GM12878 (cell line): ENCODE data around the gene LRRC75B. TPM values are rescaled to one million over a fixed set of nuclear protein-coding genes. Genes with fewer than 3 reads are reported as not detected.

Experiments used
- ATAC-seq: fragments of 200-7000 bp; cut with Tn5 transposase; 3 replicates; pipeline ENCODE4 v1.9.1; 2020; ENCODE audit warnings: mild to moderate bottlenecking, moderate library complexity
- BruUV-seq: library from RNA; stranded (reverse); fragments of 400-500 nt; replicated peaks from 2 replicates; lab custom pipeline; 2021; lab: Mats Ljungman, UMichigan
- CTCF ChIA-PET: fragments of 300-600 bp; sonication (Branson Sonifier 250); formaldehyde crosslinking; extraction: SDS; loops from one replicate; lab custom pipeline; 2021; ENCODE audit warnings: inconsistent platforms; lab: Yijun Ruan, JAX
- POLR2A ChIA-PET: fragments of 350-600 bp; formaldehyde crosslinking; extraction: SDS; loops from one replicate; lab custom pipeline; 2021; ENCODE audit warnings: inconsistent platforms; lab: Charles Lee
- RAD21 ChIA-PET: fragments of 300-600 bp; sonication (Branson Sonifier 250); formaldehyde crosslinking; loops from one replicate; lab custom pipeline; 2023; ENCODE audit warnings: antibody characterized with exemption; ENCODE audit not compliant: unreplicated experiment; lab: Charles Lee
- SMC1A ChIA-PET: fragments of 300-600 bp; sonication (Branson Sonifier 250); formaldehyde crosslinking; loops from one replicate; lab custom pipeline; 2023; ENCODE audit not compliant: unreplicated experiment, uncharacterized antibody; lab: Charles Lee
- DNase-seq: peaks from one replicate; pipeline ENCODE4 v3.0.0-alpha.2; 2011; ENCODE audit warnings: low read depth, low spot score
- FAIRE-seq: peaks from 3 replicates; lab custom pipeline; 2011; peaks lifted over from hg19 to GRCh38; lab: Jason Lieb, UNC
- H2AFZ ChIP-seq: 2 replicates; pipeline ENCODE4 v1.6.0; 2011; ENCODE audit warnings: low read depth, low read length, control low read depth; ENCODE audit not compliant: control insufficient read depth
- H3K27ac ChIP-seq: 2 replicates; pipeline ENCODE4 v1.5.1; 2011; ENCODE audit warnings: control low read depth; ENCODE audit not compliant: control insufficient read depth, insufficient read depth
- H3K27me3 ChIP-seq, 2 experiments: replicated peaks in 1 of 2; 2 replicates each; pipeline versions ENCODE4 v1.6.0 to v1.6.1; 2011; ENCODE audit warnings: low read length in 1 of 2; ENCODE audit not compliant: control insufficient read depth in 2 of 2, insufficient read depth in 2 of 2
- H3K36me3 ChIP-seq, 2 experiments: 2 replicates each; pipeline ENCODE4 v1.5.1; 2011; ENCODE audit warnings: low read length in 1 of 2; ENCODE audit not compliant: control insufficient read depth in 2 of 2, insufficient read depth in 2 of 2
- H3K4me1 ChIP-seq: 2 replicates; pipeline ENCODE4 v1.6.1; 2011; ENCODE audit warnings: mild to moderate bottlenecking, low read length, moderate library complexity, mixed read lengths; ENCODE audit not compliant: control insufficient read depth, insufficient read depth
- H3K4me2 ChIP-seq: 2 replicates; pipeline ENCODE4 v1.6.0; 2011; ENCODE audit warnings: control low read depth; ENCODE audit not compliant: control insufficient read depth, insufficient read depth
- H3K4me3 ChIP-seq: fragments of 200-600 bp; sonication (generic); 2 replicates; pipeline ENCODE4 v1.5.1; 2016
- H3K79me2 ChIP-seq: 2 replicates; pipeline ENCODE4 v1.6.0; 2011; ENCODE audit warnings: low read length; ENCODE audit not compliant: control insufficient read depth, insufficient read depth
- H3K9ac ChIP-seq: 2 replicates; pipeline ENCODE4 v1.8.0; 2011; ENCODE audit warnings: low read length, control low read depth, mixed read lengths; ENCODE audit not compliant: control insufficient read depth, insufficient read depth
- H3K9me3 ChIP-seq: replicated peaks from 3 replicates; pipeline ENCODE4 v1.5.1; 2011; ENCODE audit warnings: mild to moderate bottlenecking, low read length; ENCODE audit not compliant: control insufficient read depth, insufficient read depth
- H4K20me1 ChIP-seq: 2 replicates; pipeline ENCODE4 v1.6.0; 2011; ENCODE audit not compliant: control insufficient read depth, insufficient read depth
- CUX1 ChIP-seq: IDR thresholded peaks from 2 replicates; pipeline ENCODE4 v1.6.1; 2012; ENCODE audit warnings: improper control_type of control experiment, low read depth, low read length; ENCODE audit not compliant: insufficient replicate concordance
- ETV6 ChIP-seq, 2 experiments: fragments of 450-650 bp in 1 of 2; IDR thresholded peaks in 1 of 2; conservative IDR thresholded peaks in 1 of 2; 2 replicates each; pipeline ENCODE4 v1.6.1; 2014; ENCODE audit warnings: antibody characterized with exemption in 1 of 2, borderline replicate concordance in 1 of 2, low read depth in 1 of 2, mild to moderate bottlenecking in 1 of 2, moderate library complexity in 1 of 2
- FOS ChIP-seq: IDR thresholded peaks from 3 replicates; pipeline ENCODE4 v1.6.1; 2011; ENCODE audit warnings: borderline replicate concordance; ENCODE audit not compliant: insufficient read length; ENCODE audit errors: extremely low read depth
- MEF2A ChIP-seq: IDR thresholded peaks from 2 replicates; pipeline ENCODE4 v1.6.1; 2011; ENCODE audit warnings: low read depth, mild to moderate bottlenecking, low read length, moderate library complexity; ENCODE audit not compliant: insufficient read depth
- MYC ChIP-seq: IDR thresholded peaks from 2 replicates; pipeline ENCODE4 v1.6.1; 2011; ENCODE audit warnings: mild to moderate bottlenecking, low read length, moderate library complexity, inconsistent platforms; ENCODE audit not compliant: insufficient read depth, insufficient replicate concordance, insufficient read length, severe bottlenecking
- NFYB ChIP-seq: IDR thresholded peaks from 2 replicates; pipeline ENCODE4 v1.6.1; 2011; ENCODE audit warnings: low read depth, mild to moderate bottlenecking, low read length, improper control_type of control experiment, moderate library complexity; ENCODE audit not compliant: insufficient read depth
- RAD51 ChIP-seq: fragments of 450-650 bp; IDR thresholded peaks from 2 replicates; pipeline ENCODE4 v1.6.1; 2016; ENCODE audit warnings: moderate library complexity, mild to moderate bottlenecking, inconsistent platforms
- SMAD5 ChIP-seq: IDR thresholded peaks from 2 replicates; pipeline ENCODE4 v1.6.1; 2016; ENCODE audit warnings: antibody characterized with exemption, low read depth
- TAF1 ChIP-seq: IDR thresholded peaks from 2 replicates; pipeline ENCODE4 v1.6.1; 2011; ENCODE audit warnings: mild to moderate bottlenecking, low read depth, low read length, borderline replicate concordance
- YBX1 ChIP-seq: fragments of 450-650 bp; IDR thresholded peaks from 2 replicates; pipeline ENCODE4 v1.6.1; 2016; ENCODE audit warnings: antibody characterized with exemption
- ZNF274 ChIP-seq: IDR thresholded peaks from one replicate; pipeline ENCODE4 v1.8.0; 2011; ENCODE audit not compliant: insufficient read length, insufficient read depth
- WGBS: methylation state at CpG from one replicate; pipeline ENCODE4 v1.1.6; 2016; ENCODE audit warnings: low lambda C conversion rate; ENCODE audit not compliant: insufficient replicate concordance, insufficient coverage; ENCODE audit errors: missing lambda C conversion rate; 5-methylcytosine and 5-hydroxymethylcytosine counted together
- in situ Hi-C: fragments of 300-500 bp; cut with MboI; formaldehyde crosslinking; loops from 9 replicates; pipeline ENCODE4 v1.14.3; 2018; ENCODE audit warnings: mixed read lengths
- intact Hi-C: fragments of 100-400 bp; cut with micrococcal nuclease; formaldehyde crosslinking; loops from one replicate; pipeline ENCODE4 v1.14.2; 2022; ENCODE audit not compliant: unreplicated experiment
- polyA plus RNA-seq, 11 experiments: library from polyadenylated mRNA; depleted of rRNA in 4 of 11; unstranded in 6 of 11; stranded (reverse) in 5 of 11; fragments of >200 nt; fragmentation: Nextera tagmentation in 4 of 11; fragmentation: Illumina TruSeq in 1 of 11; extraction: Ambion mirVana in 4 of 11; extraction: Trizol in 1 of 11; gene quantifications; 1 replicate in 1 of 11; 2 replicates in 10 of 11; pipeline versions ENCODE4 v1.2.1 to v1.2.3, GENCODE V29; 2011 to 2016; ENCODE audit warnings: inconsistent platforms in 2 of 11, missing spikeins in 2 of 11, low read depth in 1 of 11
- total RNA-seq, 4 experiments: library from RNA; depleted of rRNA in 3 of 4; stranded (reverse); fragments of >200 nt in 3 of 4; fragmentation: Illumina TruSeq in 1 of 4; extraction: Trizol in 1 of 4; gene quantifications; 2 replicates each; pipeline versions ENCODE4 v1.2.1 to v1.2.3, GENCODE V29; 2013 to 2021
- TF ChIP-seq, protein P1 (sequence below): fragments of 450-650 bp; formaldehyde crosslinking; IDR thresholded peaks from 2 replicates; pipeline ENCODE4 v1.4.0; 2020; ENCODE audit warnings: mild to moderate bottlenecking, moderate library complexity

LRRC75B gene
- total and polyA plus RNA-seq, 10 of the 15 experiments (the other 5 are each of a cell fraction or from before 2014, with no cell fraction given) = 0.09 to 0.98 (median 0.11) TPM; not detected in 3

DNA sequence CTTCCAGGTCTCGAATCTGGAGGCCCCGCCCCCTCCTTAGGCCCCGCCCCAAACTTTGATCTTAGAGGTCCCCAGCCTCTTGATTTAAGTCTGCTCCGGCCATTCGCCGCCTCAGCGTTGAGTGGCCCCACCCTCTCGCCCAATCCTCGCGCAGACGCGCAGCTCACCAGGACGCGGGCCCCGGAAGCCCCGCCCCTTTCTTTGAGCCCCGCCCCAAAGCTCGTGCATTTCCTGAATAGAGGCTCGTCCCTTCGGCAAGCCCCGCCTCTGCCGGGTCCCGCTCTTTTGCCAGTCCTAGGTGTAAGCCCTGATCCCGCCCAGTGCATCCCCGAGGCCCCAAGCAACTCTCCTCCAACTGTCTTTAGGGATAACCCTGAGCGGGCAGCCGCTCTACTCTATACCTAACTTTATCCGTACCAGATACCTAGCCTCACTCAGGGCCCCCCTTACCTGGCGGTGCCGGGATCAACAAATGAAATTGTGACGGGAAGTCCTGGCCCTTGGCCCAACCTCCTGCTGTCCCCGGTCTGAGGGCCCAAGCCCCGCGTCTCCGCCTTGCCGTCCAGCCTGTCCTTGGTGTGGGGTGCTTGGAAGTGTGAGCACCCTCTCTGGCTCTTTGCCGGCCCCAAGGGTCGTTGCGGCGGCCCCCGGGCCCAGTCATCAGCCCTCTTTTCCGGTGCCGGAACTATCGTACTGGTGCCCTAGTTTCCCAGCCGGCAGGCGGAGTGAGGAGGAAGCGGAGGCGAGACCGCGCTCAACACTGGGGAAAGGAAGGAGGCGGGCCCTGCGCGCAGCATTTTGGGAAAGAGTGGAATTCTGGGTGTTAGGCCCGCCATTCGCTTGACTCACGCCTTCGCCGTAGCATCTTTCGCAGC lies 37.5 kb downstream of the LRRC75B start, which contains the start of gene SNRPD3:
TSS of gene SNRPD3 (plus strand) at position 835 of the 875 bp plus-strand sequence. CDS start 1,676 bp downstream, outside the sequence.
- H4K20me1 ChIP-seq = no peaks in the 10 kb centered on the region; the same call in 1 of the 2 replicates
- ChIA-PET POLR2A (interaction anchor here (0.5 to 2.5 kb wide), 10 partner anchors 11 to 1972 kb away, joined by 3 to 42 read pairs (median 4); partner anchors contain the start of gene ADORA2A), CTCF (interaction anchor here (0.5 to 0.7 kb wide), 3 partner anchors 13 to 143 kb away, joined by 3 to 4 read pairs (median 3); no protein-coding TSS in a partner anchor), RAD21 (interaction anchor here (0.6 to 2.1 kb wide), 8 partner anchors 12 to 1411 kb away, joined by 3 to 7 read pairs (median 3); partner anchors contain the start of gene ADORA2A), SMC1A (interaction anchor here (1.1 to 1.9 kb wide), 2 partner anchors 9 to 46 kb away, joined by 4 to 7 read pairs; no protein-coding TSS in a partner anchor)
- H3K27ac ChIP-seq = peak within 1 kb of the TSS; percentile 99
- peaks cover 14% of the 10 kb centered on the region for H3K4me1 ChIP-seq
- DNase-seq (peak; percentile 92), FAIRE-seq (peak; percentile 83), ATAC-seq (peak; percentile 85)
- H3K36me3 ChIP-seq = peaks cover 6 to 8% of the 10 kb centered on the region in 2 experiments
- no TSS peak for BruUV-seq
- H3K4me2 ChIP-seq = peak within 1 kb of the TSS; percentile 94
- intact Hi-C loops (loop anchor here (1.0 kb wide), 1 partner anchor 121 kb away; no protein-coding TSS in a partner anchor), in situ Hi-C loops (no loop called here)
- H3K9ac ChIP-seq = peak within 1 kb of the TSS; percentile 99
- peak within 1 kb of the TSS; percentile 93 for H2AFZ ChIP-seq
- WGBS = 1% methylated on average over 47 of the region's 59 CpGs
- H3K27me3 ChIP-seq = no peaks in the 10 kb centered on the region
- no peaks in the 10 kb centered on the region for H3K9me3 ChIP-seq
- peak within 1 kb of the TSS; percentile 99 for H3K4me3 ChIP-seq
- H3K79me2 ChIP-seq = peaks cover 81% of the 10 kb centered on the region
- TF ChIP-seq YBX1 (no peak), SMAD5 (no peak; the same call in 1 of the 2 replicates), ETV6 (conservative IDR thresholded peaks at IDR 0.05 in 1 of 2, IDR thresholded peaks at IDR 0.05 in 1 of 2; ENCODE audit: borderline replicate concordance in 1 of 2, low read depth in 1 of 2) (peak in 1 of 2 experiments; percentile 74; a peak in 2 of 4 replicates), MYC (peak; percentile 59), CUX1 (no peak), ZNF274 (no peak), RAD51 (no peak), TAF1 (peak; percentile 93), MEF2A (no peak), NFYB (peak; percentile 60; the same call in 1 of the 2 replicates), FOS (peak; percentile 25)
- TF ChIP-seq, protein P1, sequence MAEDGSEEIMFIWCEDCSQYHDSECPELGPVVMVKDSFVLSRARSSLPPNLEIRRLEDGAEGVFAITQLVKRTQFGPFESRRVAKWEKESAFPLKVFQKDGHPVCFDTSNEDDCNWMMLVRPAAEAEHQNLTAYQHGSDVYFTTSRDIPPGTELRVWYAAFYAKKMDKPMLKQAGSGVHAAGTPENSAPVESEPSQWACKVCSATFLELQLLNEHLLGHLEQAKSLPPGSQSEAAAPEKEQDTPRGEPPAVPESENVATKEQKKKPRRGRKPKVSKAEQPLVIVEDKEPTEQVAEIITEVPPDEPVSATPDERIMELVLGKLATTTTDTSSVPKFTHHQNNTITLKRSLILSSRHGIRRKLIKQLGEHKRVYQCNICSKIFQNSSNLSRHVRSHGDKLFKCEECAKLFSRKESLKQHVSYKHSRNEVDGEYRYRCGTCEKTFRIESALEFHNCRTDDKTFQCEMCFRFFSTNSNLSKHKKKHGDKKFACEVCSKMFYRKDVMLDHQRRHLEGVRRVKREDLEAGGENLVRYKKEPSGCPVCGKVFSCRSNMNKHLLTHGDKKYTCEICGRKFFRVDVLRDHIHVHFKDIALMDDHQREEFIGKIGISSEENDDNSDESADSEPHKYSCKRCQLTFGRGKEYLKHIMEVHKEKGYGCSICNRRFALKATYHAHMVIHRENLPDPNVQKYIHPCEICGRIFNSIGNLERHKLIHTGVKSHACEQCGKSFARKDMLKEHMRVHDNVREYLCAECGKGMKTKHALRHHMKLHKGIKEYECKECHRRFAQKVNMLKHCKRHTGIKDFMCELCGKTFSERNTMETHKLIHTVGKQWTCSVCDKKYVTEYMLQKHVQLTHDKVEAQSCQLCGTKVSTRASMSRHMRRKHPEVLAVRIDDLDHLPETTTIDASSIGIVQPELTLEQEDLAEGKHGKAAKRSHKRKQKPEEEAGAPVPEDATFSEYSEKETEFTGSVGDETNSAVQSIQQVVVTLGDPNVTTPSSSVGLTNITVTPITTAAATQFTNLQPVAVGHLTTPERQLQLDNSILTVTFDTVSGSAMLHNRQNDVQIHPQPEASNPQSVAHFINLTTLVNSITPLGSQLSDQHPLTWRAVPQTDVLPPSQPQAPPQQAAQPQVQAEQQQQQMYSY (CRISPR knock-in tag) = no peak
